ENCODE results near the gene NRBF2. TPM values are rescaled to one million over a fixed set of nuclear protein-coding genes. Genes with fewer than 3 reads are reported as not detected.

NRBF2 gene
- total and polyA plus RNA-seq, 2 donors (not counting 1 experiment from before 2014, with no cell fraction given) = 8.3 to 24.6 TPM

GRCh38 chr10:63173468-63174232 lies 40.5 kb downstream of the NRBF2 start:
- H3K27ac ChIP-seq (ENCODE audit: low read length in 2 of 2) = peak overlapping the region; percentile 21 to 51
- H3K36me3 ChIP-seq (replicated peaks in 1 of 2; ENCODE audit: control extremely low read depth in 1 of 2, control insufficient read depth in 1 of 2, extremely low read depth in 1 of 2, insufficient read depth in 2 of 2, low read length in 1 of 2) = peaks cover 14 to 72% of the 10 kb centered on the region in 2 experiments
- H4K20me1 ChIP-seq (ENCODE audit: control insufficient read depth, insufficient read depth, low read length, poor library complexity, severe bottlenecking) = peaks cover 6% of the 10 kb centered on the region
- peaks cover 11% of the 10 kb centered on the region for H3K79me2 ChIP-seq (ENCODE audit: control insufficient read depth, insufficient read depth, low read length)
- intact Hi-C loops (cut with micrococcal nuclease) = loop anchor here (5.0 kb wide), 1 partner anchor 94 kb away; no protein-coding TSS in a partner anchor
- no peaks in the 10 kb centered on the region for H3K27me3 Mint-ChIP-seq
- peak overlapping the region; percentile 4 for H3K4me3 Mint-ChIP-seq
- no peak overlapping the region for H2AFZ ChIP-seq (ENCODE audit: insufficient read depth, low read depth, low read length, poor library complexity, severe bottlenecking)
- ChIA-PET CTCF (interaction anchor here (1.1 to 16.5 kb wide), 5 partner anchors 15 to 736 kb away, joined by 3 to 453 read pairs (median 6); no protein-coding TSS in a partner anchor), POLR2A (no interaction called here)
- no peaks in the 10 kb centered on the region for H3K9me3 Mint-ChIP-seq (ENCODE audit: insufficient read depth)
- peak overlapping the region; percentile 59 for H3K27ac Mint-ChIP-seq
- TF ChIP-seq EZH2 (IDR thresholded peaks at IDR 0.05; ENCODE audit: borderline replicate concordance, insufficient read depth, low read depth, low read length, poor library complexity, severe bottlenecking) (no peak), CTCF (IDR thresholded peaks at IDR 0.05) (no peak)
- ATAC-seq (ENCODE audit: low read depth) (peak; percentile 91), DNase-seq (peak; percentile 70)
- no CpG with 5 or more reads among the region's 1 CpG for WGBS (ENCODE audit: insufficient coverage)
- H3K27me3 ChIP-seq (replicated peaks in 1 of 4; ENCODE audit: control extremely low read depth in 1 of 4, control insufficient read depth in 3 of 4, insufficient read depth in 4 of 4, low read length in 3 of 4) = no peaks in the 10 kb centered on the region
- H3K4me3 ChIP-seq (ENCODE audit: control extremely low read depth in 1 of 5, extremely low read depth in 1 of 5, insufficient read depth in 1 of 5, low read depth in 2 of 5, low read length in 4 of 5) = no peak overlapping the region
- H3K4me2 ChIP-seq (replicated peaks; ENCODE audit: low read depth, low read length, poor library complexity, severe bottlenecking) = peak overlapping the region; percentile 53
- peaks cover 31% of the 10 kb centered on the region for H3K4me1 Mint-ChIP-seq
- H3K4me1 ChIP-seq (ENCODE audit: control insufficient read depth in 2 of 2, insufficient read depth in 2 of 2, low read length in 2 of 2) = peaks cover 18 to 22% of the 10 kb centered on the region in 2 donors
- H3K9me3 ChIP-seq (ENCODE audit: control extremely low read depth in 1 of 3, control insufficient read depth in 2 of 3, insufficient read depth in 1 of 3, low read length in 2 of 3) = no peaks in the 10 kb centered on the region
- no peak overlapping the region for H3K9ac ChIP-seq (ENCODE audit: low read length)

- H2AFZ ChIP-seq (ENCODE audit: insufficient read depth, low read depth, low read length, poor library complexity, severe bottlenecking) = no peak overlapping the region
- peaks cover 18 to 22% of the 10 kb centered on the region in 2 donors for H3K4me1 ChIP-seq (ENCODE audit: control insufficient read depth in 2 of 2, insufficient read depth in 2 of 2, low read length in 2 of 2)
- H3K27ac ChIP-seq (ENCODE audit: low read length in 2 of 2) = peak overlapping the region in 1 of 2 donors; percentile 25
- WGBS (ENCODE audit: insufficient coverage) = no CpG with 5 or more reads among the region's 1 CpG
- H3K9ac ChIP-seq (ENCODE audit: low read length) = no peak overlapping the region
- peaks cover 6% of the 10 kb centered on the region for H4K20me1 ChIP-seq (ENCODE audit: control insufficient read depth, insufficient read depth, low read length, poor library complexity, severe bottlenecking)
- ATAC-seq (ENCODE audit: low read depth) (no peak), DNase-seq (no peak)
- peaks cover 14 to 67% of the 10 kb centered on the region in 2 experiments for H3K36me3 ChIP-seq (replicated peaks in 1 of 2; ENCODE audit: control extremely low read depth in 1 of 2, control insufficient read depth in 1 of 2, extremely low read depth in 1 of 2, insufficient read depth in 2 of 2, low read length in 1 of 2)
- TF ChIP-seq CTCF (IDR thresholded peaks at IDR 0.05) = no peak
- no peak for TF ChIP-seq EZH2 (IDR thresholded peaks at IDR 0.05; ENCODE audit: borderline replicate concordance, insufficient read depth, low read depth, low read length, poor library complexity, severe bottlenecking)
- H3K4me3 ChIP-seq (ENCODE audit: control extremely low read depth in 1 of 5, extremely low read depth in 1 of 5, insufficient read depth in 1 of 5, low read depth in 2 of 5, low read length in 4 of 5) = no peak overlapping the region
- Mint-ChIP-seq H3K9me3 (ENCODE audit: insufficient read depth) (no peaks in the 10 kb centered on the region), H3K27ac (no peak overlapping the region), H3K27me3 (no peaks in the 10 kb centered on the region), H3K4me1 (peaks cover 31% of the 10 kb centered on the region), H3K4me3 (no peak overlapping the region)
- CTCF ChIA-PET = interaction anchor here (1.0 to 16.5 kb wide), 3 partner anchors 9 to 543 kb away, joined by 7 to 453 read pairs (median 11); no protein-coding TSS in a partner anchor
- no peaks in the 10 kb centered on the region for H3K27me3 ChIP-seq (replicated peaks in 1 of 4; ENCODE audit: control extremely low read depth in 1 of 4, control insufficient read depth in 3 of 4, insufficient read depth in 4 of 4, low read length in 3 of 4)
- H3K79me2 ChIP-seq (ENCODE audit: control insufficient read depth, insufficient read depth, low read length) = peaks cover 11% of the 10 kb centered on the region
- no peak overlapping the region for H3K4me2 ChIP-seq (replicated peaks; ENCODE audit: low read depth, low read length, poor library complexity, severe bottlenecking)
- H3K9me3 ChIP-seq (ENCODE audit: control extremely low read depth in 1 of 3, control insufficient read depth in 2 of 3, insufficient read depth in 1 of 3, low read length in 2 of 3) = no peaks in the 10 kb centered on the region
- POLR2A ChIA-PET = no interaction called here
- intact Hi-C loops (cut with micrococcal nuclease) = no loop called here
Observed at GRCh38 chr10:63175534-63175933, 42.4 kb downstream of the NRBF2 start.
